ENCODE data around the gene CDC42EP5.

CDC42EP5 gene

DNA sequence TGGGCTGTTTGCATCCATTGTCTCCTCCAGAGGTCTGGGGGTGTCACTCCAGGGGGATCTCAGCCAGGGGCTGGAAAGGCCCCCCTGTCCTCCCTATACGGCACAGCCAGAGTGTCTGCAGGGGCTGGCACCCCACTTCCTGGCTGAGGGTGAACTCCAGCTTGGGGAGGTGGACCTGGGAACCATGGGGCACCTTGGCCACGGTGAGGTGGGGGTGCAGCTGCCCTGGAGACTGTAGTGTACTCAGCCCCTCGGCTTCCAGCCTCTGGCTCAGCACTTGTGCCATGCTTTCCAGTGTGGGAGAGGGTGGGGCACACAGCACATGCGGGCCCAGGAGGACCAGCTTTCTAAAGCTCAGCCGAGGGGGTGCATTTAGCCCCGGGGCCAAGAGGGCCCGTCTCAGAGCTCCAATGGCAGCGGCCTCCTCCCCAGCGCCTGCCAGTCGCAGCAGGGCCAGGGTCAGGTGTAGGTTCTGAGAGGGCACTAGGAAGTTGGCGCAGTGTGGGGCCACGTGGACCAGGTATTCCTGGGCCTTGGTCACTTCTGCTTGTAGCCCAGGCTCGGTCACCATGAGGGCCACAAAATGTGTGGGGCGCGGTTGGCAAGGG is 10.9 kb downstream of the CDC42EP5 start:
- DNase-seq = no peak

- DNase-seq = no peak
Measured at GRCh38 chr19:54461613-54462012, 11.5 kb downstream of the CDC42EP5 start.

GRCh38 chr19:54461210-54461609 is 11.9 kb downstream of the CDC42EP5 start:
- no peak for DNase-seq

GRCh38 chr19:54460230-54461005 is 12.7 kb downstream of the CDC42EP5 start:
- DNase-seq = no peak

GRCh38 chr19:54459282-54460229 is 13.5 kb downstream of the CDC42EP5 start:
- peak in 1 of 3 experiments; percentile 66 for DNase-seq

GRCh38 chr19:54458648-54459281 is 14.3 kb downstream of the CDC42EP5 start:
- DNase-seq = no peak

DNA sequence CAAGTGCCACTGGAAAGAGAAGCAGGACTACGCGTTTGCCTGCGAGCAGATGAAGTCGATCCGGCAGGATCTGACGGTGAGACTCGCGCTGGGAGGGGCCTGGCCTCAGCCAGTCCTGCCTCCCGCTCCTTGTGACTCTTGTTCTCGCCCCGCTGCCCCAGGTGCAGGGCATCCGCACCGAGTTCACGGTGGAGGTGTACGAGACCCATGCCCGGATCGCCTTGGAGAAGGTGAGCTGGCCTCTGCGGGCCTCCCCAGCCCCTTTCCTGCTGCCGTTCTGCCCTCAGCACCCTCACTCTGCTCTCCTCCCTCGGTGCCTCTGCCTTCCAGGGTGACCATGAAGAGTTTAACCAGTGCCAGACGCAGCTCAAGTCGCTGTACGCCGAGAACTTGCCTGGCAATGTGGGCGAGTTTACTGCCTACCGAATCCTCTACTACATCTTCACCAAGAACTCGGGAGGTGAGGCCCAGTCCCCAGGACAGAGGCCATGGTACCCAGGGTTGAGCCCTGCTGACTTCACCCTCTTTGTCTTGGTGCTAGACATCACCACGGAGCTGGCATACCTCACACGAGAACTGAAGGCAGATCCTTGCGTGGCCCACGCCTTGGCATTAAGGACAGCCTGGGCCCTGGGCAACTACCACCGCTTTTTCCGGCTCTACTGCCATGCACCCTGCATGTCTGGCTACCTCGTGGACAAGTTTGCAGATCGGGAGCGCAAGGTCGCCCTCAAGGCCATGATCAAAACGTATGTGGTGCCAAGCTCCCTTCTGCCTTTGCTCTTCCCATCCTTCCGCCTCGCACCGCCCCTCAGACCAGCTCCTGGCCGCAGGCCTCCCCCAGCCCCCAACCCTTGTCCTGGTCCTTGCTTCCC is 15.1 kb downstream of the CDC42EP5 start:
- DNase-seq = no peak

DNA sequence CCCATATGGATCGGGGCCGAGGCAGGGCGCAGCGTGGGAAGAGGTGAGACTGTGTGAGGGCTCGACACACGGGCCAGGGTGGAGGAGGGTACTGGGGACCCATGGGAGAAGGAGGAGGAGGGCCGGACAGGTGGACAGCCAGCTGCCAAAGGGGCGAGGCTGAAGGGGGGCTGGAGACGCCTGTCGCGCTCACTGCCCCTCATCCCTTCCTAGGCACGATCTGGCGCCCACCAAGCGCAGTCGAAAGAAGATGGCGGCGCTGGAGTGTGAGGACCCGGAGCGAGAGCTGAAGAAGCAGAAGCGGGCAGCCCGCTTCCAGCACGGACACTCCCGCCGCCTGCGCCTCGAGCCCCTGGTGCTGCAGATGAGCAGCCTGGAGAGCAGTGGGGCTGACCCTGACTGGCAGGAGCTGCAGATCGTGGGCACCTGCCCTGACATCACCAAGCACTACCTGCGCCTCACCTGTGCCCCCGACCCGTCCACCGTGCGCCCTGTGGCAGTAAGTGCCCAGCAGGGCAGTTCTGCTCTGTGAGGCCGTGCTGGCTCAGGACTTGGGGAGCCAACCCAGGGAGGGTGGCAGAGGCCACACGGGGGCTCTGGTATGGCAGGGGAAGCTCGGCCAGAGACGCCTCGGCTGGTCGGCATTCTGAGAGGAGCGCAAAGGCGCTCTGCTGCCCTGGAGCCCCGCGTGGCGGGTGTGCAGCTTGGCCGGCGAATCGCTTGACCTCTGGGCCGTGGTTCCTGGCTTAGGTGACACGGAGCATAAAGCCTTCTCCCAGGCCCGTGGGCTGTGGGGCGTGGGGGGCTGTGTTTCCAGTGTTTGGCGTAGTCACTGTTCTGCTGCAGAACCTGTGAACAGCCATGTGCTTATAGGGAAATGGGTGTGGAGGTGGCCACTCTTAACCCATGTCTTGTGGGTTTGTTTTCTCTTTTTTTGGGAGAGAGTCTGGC is 16.4 kb downstream of the CDC42EP5 start:
- no peak for DNase-seq

DNA sequence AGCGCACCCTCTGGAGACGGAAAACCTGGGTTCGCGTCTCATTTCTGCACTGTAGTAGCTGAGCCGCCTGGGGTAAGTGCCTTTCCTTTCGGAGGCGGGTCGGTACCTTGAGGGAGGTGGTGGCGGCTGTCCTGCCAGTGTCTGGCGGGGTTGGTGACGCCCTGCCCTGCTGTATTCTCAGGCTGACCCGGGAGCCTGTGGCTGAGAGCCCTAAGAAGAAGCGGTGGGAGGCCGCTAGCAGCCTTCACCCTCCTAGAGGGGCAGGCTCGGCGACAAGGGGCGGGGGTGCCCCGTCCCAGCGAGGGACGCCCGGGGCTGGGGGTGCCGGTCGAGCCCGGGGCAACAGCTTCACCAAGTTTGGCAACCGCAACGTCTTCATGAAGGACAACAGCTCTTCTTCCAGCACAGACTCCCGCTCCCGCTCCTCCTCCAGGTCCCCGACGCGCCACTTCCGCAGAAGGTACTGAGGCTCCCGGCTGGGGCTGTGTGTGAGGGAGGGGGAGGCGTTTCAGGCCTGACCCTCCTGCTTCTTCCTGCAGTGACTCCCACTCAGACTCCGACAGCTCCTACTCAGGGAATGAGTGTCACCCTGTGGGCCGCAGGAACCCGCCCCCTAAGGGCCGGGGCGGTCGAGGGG is 17.2 kb downstream of the CDC42EP5 start:
- no peak for DNase-seq

DNA sequence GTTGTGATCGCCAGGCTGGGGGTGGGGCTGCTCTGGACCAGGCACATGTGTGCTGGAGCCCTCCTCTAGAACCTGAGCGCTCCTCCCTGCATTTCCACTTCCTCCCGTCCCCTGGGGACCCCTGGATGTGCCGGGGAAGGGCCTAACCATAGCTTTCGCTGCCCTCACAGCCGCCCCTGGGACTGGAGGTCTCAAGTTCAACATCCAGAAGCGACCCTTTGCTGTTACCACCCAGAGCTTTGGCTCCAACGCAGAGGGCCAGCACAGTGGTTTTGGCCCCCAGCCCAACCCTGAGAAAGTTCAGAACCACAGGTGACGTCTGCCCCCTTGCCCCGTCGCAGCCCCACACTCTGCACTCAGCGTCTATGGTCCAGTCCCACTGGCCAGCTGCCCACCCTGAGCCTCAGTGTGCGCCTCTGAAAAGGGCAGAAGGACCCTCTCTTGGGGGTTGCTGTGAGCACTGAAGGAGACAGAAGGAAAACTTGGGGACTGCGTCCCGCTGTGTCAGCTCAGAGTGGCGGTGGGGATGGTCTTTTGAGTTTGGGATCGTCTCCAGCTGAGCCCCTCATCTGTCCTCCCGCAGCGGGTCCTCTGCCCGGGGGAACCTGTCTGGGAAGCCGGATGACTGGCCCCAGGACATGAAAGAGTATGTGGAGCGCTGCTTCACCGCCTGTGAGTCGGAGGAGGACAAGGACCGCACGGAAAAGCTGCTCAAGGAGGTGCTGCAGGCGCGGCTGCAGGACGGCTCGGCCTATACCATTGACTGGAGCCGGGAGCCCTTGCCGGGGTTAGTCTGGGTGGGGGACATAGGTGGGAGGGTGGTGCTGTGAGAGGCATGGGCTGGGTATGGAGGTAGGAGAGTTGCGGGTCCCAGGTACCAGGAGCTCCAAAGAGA is 18.1 kb downstream of the CDC42EP5 start:
- no peak for DNase-seq

DNA sequence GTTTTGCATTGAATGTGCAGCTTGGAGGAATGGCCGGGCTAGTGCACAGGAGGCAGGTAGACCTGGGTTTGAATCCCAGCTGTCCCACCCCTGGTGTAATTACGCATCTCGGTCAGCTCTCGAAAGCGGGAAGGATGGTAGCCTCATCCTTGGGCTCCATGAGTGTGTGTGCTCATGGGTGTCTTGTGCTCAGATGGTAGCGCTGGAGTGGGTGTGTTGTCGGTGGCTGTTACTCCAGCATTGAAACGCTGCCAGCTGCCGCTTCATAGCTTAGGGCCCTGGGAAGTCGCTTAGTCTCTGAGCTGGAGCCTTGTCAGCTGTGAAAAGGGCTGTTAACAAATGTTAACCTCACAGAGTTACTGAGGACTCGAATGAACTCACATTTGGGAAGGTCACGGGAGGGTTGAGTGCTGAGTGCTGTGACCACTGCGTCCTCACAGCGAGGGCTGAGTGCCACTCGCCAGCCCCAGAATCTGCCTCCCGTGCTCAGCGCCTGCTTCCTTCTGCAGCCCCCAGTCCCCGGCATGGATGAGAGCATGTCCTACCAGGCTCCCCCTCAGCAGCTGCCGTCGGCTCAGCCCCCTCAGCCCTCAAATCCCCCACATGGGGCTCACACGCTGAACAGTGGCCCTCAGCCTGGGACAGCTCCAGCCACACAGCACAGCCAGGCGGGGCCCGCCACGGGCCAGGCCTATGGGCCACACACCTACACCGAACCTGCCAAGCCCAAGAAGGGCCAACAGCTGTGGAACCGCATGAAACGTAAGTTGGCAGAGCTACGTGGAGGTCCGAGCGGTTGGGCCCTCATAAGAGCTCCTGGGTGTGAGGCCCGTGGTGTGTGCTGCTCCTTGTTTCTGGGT is 18.9 kb downstream of the CDC42EP5 start:
- DNase-seq = no peak

- no peak for DNase-seq
Measured at GRCh38 chr19:54452626-54453025, 20.5 kb downstream of the CDC42EP5 start.

GRCh38 chr19:54451997-54452396 is 21.1 kb downstream of the CDC42EP5 start:
- no peak for DNase-seq

- DNase-seq = peak in 1 of 3 experiments; percentile 10
Measured at GRCh38 chr19:54451331-54451871, 21.7 kb downstream of the CDC42EP5 start.

DNA sequence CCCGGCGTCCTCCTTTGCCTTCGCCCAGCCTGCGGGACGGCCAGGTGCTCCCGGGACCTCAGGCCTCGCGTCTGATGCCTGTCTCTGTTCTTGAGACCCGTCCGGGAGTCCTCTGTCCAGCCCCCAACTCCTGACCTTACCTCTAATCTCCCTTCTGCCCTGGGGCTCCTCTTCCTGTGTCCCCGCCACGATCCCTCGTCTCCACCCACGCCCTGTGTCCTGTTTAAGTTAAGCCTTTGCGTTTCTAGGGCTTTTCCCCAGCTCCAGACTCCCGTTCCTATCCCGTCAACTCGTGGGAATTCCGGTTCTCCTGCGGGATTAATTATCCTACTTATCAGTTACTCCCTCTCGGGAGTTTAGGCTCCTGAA is 23.4 kb downstream of the CDC42EP5 start:
- no peak for DNase-seq

DNA sequence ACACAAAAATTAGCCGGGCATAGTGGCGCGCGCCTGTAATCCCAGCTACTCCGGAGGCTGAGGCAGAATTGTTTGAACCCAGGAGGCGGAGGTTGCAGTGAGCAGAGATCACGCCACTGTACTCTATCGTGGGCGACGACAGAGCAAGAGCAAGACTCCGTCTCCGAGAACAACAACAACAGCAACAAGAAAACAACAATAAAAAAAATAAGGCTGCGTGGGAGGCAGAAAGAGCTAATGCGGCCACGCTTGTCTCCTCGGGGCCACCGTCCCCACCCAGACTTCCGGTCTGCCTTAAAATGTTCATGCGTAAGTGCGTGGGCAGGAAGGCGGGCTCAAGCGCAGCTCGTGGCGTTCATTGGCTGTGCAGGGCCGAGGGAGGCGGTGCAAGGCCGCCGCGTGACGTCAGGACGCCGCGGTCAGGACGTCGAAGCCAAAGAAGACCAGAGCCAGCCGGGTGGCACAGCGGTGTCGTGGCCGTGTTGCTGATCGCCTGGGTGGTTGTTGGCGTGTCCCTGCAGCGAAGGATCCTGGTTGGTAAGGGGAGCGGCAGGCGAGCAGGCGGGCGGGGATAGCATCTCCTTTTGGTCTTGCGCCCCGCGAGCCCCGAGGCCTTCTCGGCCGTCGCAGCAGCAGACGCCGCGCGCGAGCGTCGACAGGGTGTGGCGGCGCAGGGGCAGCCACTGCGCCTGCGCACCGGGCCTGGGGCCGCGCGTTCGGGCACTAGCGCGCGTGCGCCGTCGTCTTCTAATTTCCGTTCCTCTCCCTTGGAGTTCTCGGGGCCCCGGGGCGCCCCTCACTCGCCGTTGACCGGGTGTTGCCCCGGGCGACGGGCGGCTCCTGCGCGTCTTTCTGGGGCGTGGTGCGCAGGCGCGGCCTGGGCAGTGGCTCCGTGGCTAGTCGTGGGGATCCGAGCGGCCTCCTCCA is 24.1 kb downstream of the CDC42EP5 start, which contains the start of gene LENG8:
Gene LENG8, plus strand, starts transcription at position 426 of the 927 bp plus-strand sequence. CDS start 2,146 bp downstream, outside the sequence.
- peak; percentile 96 to 97 (median 97) for DNase-seq
